ENCODE measurements around the gene YIF1B. TPM values are rescaled to one million over a fixed set of nuclear protein-coding genes. Genes with fewer than 3 reads are reported as not detected.

Gene YIF1B
- total and polyA plus RNA-seq, 2 of the 4 experiments (the other 2 are of a cell fraction), result 72.2 to 165 TPM

DNA sequence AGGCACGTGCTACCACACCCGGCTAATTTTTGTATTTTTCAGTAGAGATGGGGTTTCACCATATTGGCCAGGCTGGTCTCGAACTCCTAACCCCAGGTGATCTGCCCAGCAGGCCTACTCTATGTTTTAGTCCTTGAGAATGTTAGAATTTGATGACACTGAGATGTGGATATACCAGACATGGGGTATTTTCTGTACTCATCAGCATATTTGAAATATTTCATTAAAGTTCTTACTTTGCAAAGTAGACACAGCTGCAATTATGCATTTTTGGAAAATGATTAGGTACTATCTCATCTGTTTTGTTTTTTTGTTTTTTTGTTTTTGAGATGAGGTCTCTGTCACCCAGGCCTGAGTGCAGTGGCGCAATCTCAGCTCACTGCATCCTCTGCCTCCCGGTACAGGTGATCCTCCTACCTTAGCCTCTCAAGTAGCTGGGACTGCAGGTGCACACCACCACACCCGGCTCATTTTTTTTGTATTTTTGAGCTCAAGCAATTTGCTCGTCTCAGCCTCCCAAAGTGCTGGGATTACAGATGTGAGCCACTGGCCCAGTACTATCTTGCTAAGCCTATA, 38.7 kb downstream of the YIF1B start:
- H2AK5ac ChIP-seq (ENCODE audit: low read depth, low read length), result no peak overlapping the region
- H2AFZ ChIP-seq (replicated peaks; ENCODE audit: low read length, poor library complexity), result no peak overlapping the region
- peak overlapping the region; percentile 64 for H3K4me2 ChIP-seq (ENCODE audit: low read depth, low read length)
- H3K9me3 ChIP-seq (ENCODE audit: control insufficient read depth, insufficient read depth, low read length), result no peaks in the 10 kb centered on the region
- ChIA-PET CTCF (no interaction called here), POLR2A (ENCODE audit: unreplicated experiment) (no interaction called here)
- H3K79me1 ChIP-seq (ENCODE audit: low read depth in 1 of 2, low read length in 2 of 2), result no peaks in the 10 kb centered on the region
- H3K36me3 ChIP-seq (ENCODE audit: control insufficient read depth, insufficient read depth, low read length), result no peaks in the 10 kb centered on the region
- intact Hi-C loops (cut with micrococcal nuclease), result no loop called here
- peak overlapping the region; percentile 92; the same call in 1 of the 2 replicates for H3K27ac ChIP-seq (ENCODE audit: insufficient read depth, low read length)
- 97% methylated on average over 4 of the region's 7 CpGs; no CpG with 5 or more reads in 1 of the 2 experiments for WGBS, 2 experiments (ENCODE audit: extremely low coverage in 2 of 2, insufficient read length in 1 of 2)
- H3K27me3 ChIP-seq (ENCODE audit: control insufficient read depth, insufficient read depth, low read length), result no peaks in the 10 kb centered on the region
- peak overlapping the region; percentile 56 for H3K9ac ChIP-seq (ENCODE audit: low read depth, low read length)
- H2BK15ac ChIP-seq (ENCODE audit: low read depth, low read length), result no peak overlapping the region
- 0 out of 2 replicates have a peak overlapping the region, but pooled peaks have one; percentile 26 for H2BK20ac ChIP-seq (ENCODE audit: low read depth, low read length)
- peak overlapping the region; percentile 74 for H4K5ac ChIP-seq (ENCODE audit: low read depth, low read length)
- no peak overlapping the region for H2AK9ac ChIP-seq (replicated peaks; ENCODE audit: low read depth, low read length, poor library complexity)
- H2BK120ac ChIP-seq (ENCODE audit: low read depth, low read length), result peak overlapping the region; percentile 76
- dilution Hi-C loops (cut with HindIII; ENCODE audit: low sequenced_read_pairs, unreplicated experiment), result no loop called here
- H3K23ac ChIP-seq (ENCODE audit: low read depth, low read length), result no peak overlapping the region; the same call in 1 of the 2 replicates
- peak overlapping the region; percentile 51 for H4K91ac ChIP-seq (ENCODE audit: insufficient read depth, low read depth, low read length)
- TF ChIP-seq CEBPB (IDR thresholded peaks at IDR 0.05; ENCODE audit: low read depth, low read length) (no peak), MAFK (IDR thresholded peaks at IDR 0.05; ENCODE audit: low read depth, low read length) (peak; percentile 70)
- ATAC-seq (ENCODE audit: low read depth) (no peak), DNase-seq (no peak)
- H3K4me1 ChIP-seq (ENCODE audit: control insufficient read depth, insufficient read depth, low read length), result peaks cover 13% of the 10 kb centered on the region
- no peak overlapping the region; the same call in 1 of the 2 replicates for H3K56ac ChIP-seq (ENCODE audit: extremely low read depth, insufficient read depth, low read length)
- peak overlapping the region; percentile 4; the same call in 1 of the 2 replicates for H3K4ac ChIP-seq (ENCODE audit: low read depth, low read length)
- in situ Hi-C loops (cut with MboI; ENCODE audit: low sequenced_read_pairs), result no loop called here
- H4K20me1 ChIP-seq (ENCODE audit: insufficient read depth, low read length), result no peaks in the 10 kb centered on the region
- H3K9me1 ChIP-seq (ENCODE audit: insufficient read depth, low read length), result peaks cover 5% of the 10 kb centered on the region; the same call in 1 of the 2 replicates
- no peak overlapping the region for H3K4me3 ChIP-seq (ENCODE audit: insufficient read depth, low read depth, low read length)
- peak overlapping the region; percentile 65 for H3K18ac ChIP-seq (ENCODE audit: low read depth, low read length)
- peak overlapping the region in 1 of 2 experiments; percentile 49; a peak in 2 of 4 replicates for H4K8ac ChIP-seq (ENCODE audit: low read depth in 2 of 2, low read length in 2 of 2)
- peak overlapping the region; percentile 49; the same call in 1 of the 2 replicates for H3K14ac ChIP-seq (replicated peaks; ENCODE audit: low read depth, low read length)
- no TSS peak for BruUV-seq (replicated peaks)
- H2BK5ac ChIP-seq (ENCODE audit: low read depth, low read length, poor library complexity, severe bottlenecking), result peak overlapping the region; percentile 55
